ENCODE measurements around the gene IFTAP. TPM values are rescaled to one million over a fixed set of nuclear protein-coding genes. Genes with fewer than 3 reads are reported as not detected.
A peak's percentile ranks its signal among the peaks of the same experiment; 100 is the strongest.
"Not testable (repeated sequence)": the region's sequence is repeated elsewhere in the genome, so short reads cannot be mapped to it uniquely, and the experiment has no call there.

The IFTAP gene, protein sequence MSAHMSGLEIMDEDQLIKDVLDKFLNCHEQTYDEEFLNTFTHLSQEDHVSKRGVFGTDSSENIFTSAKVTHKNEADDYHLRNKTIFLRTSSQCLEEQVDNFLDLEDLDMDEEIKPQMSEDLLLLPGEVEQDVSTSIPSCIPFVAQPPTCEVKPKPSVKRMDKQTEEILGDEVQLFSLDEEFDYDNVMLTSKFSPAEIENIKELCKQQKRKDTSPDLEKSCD
- 1 to 10 TPM in 1 of 2 donors, under 1 TPM in 1; 0.89 to 2.2 TPM for total RNA-seq

- Mint-ChIP-seq H3K27ac (no peak within 1 kb of the TSS), H3K9me3 (no peaks in the 10 kb centered on the region), H3K4me3 (peak within 1 kb of the TSS; percentile 85), H3K27me3 (peaks cover 24 to 44% of the 10 kb centered on the region in 2 donors), H3K36me3 (no peaks in the 10 kb centered on the region), H3K4me1 (ENCODE audit: low read depth in 2 of 2) (peaks cover 6 to 11% of the 10 kb centered on the region in 2 donors)
- ATAC-seq (peak; percentile 71 to 81), DNase-seq (ENCODE audit: low spot score) (no peak)
These were observed at the start of gene IFTAP for GRCh38 chr11:36594316-36594989. TSS of gene IFTAP (plus strand) at chr11:36594502. CDS start at chr11:36610104, 15,602 bp downstream.

DNA sequence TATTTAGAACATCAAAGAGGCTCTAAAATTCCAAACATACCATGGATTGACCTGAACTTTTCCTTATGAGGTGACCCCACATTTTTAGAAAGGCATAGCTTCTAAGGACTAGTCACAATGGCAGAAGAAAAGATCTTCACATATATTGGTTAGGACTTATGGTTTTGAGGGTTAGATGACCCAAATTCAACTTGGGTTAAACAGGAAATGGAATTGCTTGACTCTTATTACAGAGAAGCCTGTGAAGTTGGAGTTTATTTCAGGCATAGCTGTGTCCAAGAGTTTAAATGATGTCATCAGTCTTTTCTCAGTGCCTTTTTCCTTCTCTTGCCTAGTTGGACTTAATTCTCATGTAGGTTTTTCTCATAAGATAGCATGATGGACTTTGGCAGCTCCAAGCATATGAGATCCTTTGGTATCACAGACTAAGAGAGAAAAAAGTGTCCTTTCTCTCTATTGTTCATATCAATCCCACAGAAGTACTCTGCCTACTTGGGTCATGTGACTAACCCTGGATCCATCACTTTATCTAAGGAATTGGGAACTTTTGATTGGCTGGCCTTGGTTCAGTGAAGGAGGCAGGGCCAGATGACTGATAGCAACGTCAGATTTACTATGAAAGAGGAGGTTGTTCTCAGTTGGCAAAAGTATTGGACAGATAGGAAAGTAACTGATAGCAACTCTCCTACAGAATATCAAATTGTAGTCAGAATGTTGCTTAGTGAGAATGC lies 43.8 kb upstream of the IFTAP start:
- Mint-ChIP-seq H3K9me3 (peaks cover 4% of the 10 kb centered on the region), H3K4me1 (ENCODE audit: low read depth in 2 of 2) (peaks cover 23% of the 10 kb centered on the region in 2 donors), H3K4me3 (peak overlapping the region; percentile 28), H3K27me3 (peaks cover 0 to 6% of the 10 kb centered on the region in 2 donors), H3K27ac (peak overlapping the region; percentile 30 to 56), H3K36me3 (peaks cover 6% of the 10 kb centered on the region)
- DNase-seq (ENCODE audit: low spot score) (no peak), ATAC-seq (no peak)

- peaks cover 28 to 37% of the 10 kb centered on the region in 2 donors for H3K4me1 Mint-ChIP-seq (ENCODE audit: low read depth in 2 of 2)
- not testable (repeated sequence) for H3K27me3 Mint-ChIP-seq; DNase-seq (ENCODE audit: low spot score); H3K36me3 Mint-ChIP-seq; H3K4me3 Mint-ChIP-seq; H3K9me3 Mint-ChIP-seq; ATAC-seq
- H3K27ac Mint-ChIP-seq = peak overlapping the region; percentile 58 to 82
These were observed 36.9 kb upstream of the IFTAP start for GRCh38 chr11:36557390-36557789.

GRCh38 chr11:36557991-36558390 lies 36.3 kb upstream of the IFTAP start:
- DNase-seq (ENCODE audit: low spot score) (no peak), ATAC-seq (no peak)
- Mint-ChIP-seq H3K4me1 (ENCODE audit: low read depth in 2 of 2) (peaks cover 28 to 37% of the 10 kb centered on the region in 2 donors), H3K36me3 (no peaks in the 10 kb centered on the region), H3K27ac (peak overlapping the region; percentile 58 to 82), H3K27me3 (no peaks in the 10 kb centered on the region), H3K4me3 (peak overlapping the region; percentile 77), H3K9me3 (peaks cover 4% of the 10 kb centered on the region)

GRCh38 chr11:36558571-36559413 lies 35.5 kb upstream of the IFTAP start:
- H3K4me1 Mint-ChIP-seq (ENCODE audit: low read depth in 2 of 2) = peaks cover 28 to 37% of the 10 kb centered on the region in 2 donors
- H3K4me3 Mint-ChIP-seq = peak overlapping the region; percentile 77
- ATAC-seq = peak; percentile 82 to 89
- H3K36me3 Mint-ChIP-seq = no peaks in the 10 kb centered on the region
- H3K27ac Mint-ChIP-seq = peak overlapping the region; percentile 58 to 82
- no peaks in the 10 kb centered on the region for H3K27me3 Mint-ChIP-seq
- peaks cover 4% of the 10 kb centered on the region for H3K9me3 Mint-ChIP-seq
- no peak for DNase-seq (ENCODE audit: low spot score)

- Mint-ChIP-seq H3K4me3 (peak overlapping the region; percentile 60), H3K9me3 (peaks cover 4% of the 10 kb centered on the region), H3K36me3 (no peaks in the 10 kb centered on the region), H3K27me3 (peaks cover 0 to 14% of the 10 kb centered on the region in 2 donors), H3K27ac (peak overlapping the region in 1 of 2 donors; percentile 55), H3K4me1 (ENCODE audit: low read depth in 2 of 2) (peaks cover 22 to 24% of the 10 kb centered on the region in 2 donors)
- DNase-seq (ENCODE audit: low spot score) = no peak
- ATAC-seq = no peak
These were observed 29.8 kb upstream of the IFTAP start for GRCh38 chr11:36564376-36565030.

GRCh38 chr11:36565031-36565610 lies 29.2 kb upstream of the IFTAP start:
- Mint-ChIP-seq H3K4me1 (ENCODE audit: low read depth in 2 of 2) (peaks cover 15 to 18% of the 10 kb centered on the region in 2 donors), H3K27me3 (peaks cover 0 to 14% of the 10 kb centered on the region in 2 donors), H3K9me3 (no peaks in the 10 kb centered on the region), H3K4me3 (no peak overlapping the region), H3K36me3 (no peaks in the 10 kb centered on the region), H3K27ac (no peak overlapping the region)
- ATAC-seq = no peak
- DNase-seq (ENCODE audit: low spot score) = no peak

GRCh38 chr11:36566407-36567053 lies 27.8 kb upstream of the IFTAP start:
- Mint-ChIP-seq H3K27me3 (peaks cover 0 to 18% of the 10 kb centered on the region in 2 donors), H3K4me3 (no peak overlapping the region), H3K9me3 (no peaks in the 10 kb centered on the region), H3K4me1 (ENCODE audit: low read depth in 2 of 2) (peaks cover 9% of the 10 kb centered on the region in 2 donors), H3K36me3 (no peaks in the 10 kb centered on the region), H3K27ac (no peak overlapping the region)
- ATAC-seq (no peak), DNase-seq (ENCODE audit: low spot score) (no peak)

GRCh38 chr11:36567694-36568093 lies 26.6 kb upstream of the IFTAP start, which contains the start of gene RAG1:
TSS of gene RAG1 (plus strand) at chr11:36568007. CDS start at chr11:36573305, 5,298 bp downstream.
- H3K4me3 Mint-ChIP-seq = no peak within 1 kb of the TSS

DNA sequence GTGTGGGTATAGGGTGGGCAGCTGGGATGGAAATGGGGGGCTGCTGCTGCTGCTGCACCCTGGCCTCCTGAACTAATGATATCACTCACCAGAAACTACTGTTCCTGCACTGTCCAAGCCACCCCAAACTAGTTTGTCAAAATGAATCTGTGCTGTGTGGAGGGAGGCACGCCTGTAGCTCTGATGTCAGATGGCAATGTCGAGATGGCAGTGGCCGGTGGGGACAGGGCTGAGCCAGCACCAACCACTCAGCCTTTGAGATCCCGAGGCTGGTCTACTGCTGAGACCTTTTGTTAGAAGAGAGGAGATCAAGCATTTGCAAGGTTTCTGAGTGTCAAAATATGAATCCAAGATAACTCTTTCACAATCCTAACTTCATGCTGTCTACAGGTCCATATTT lies 25.2 kb upstream of the IFTAP start:
- peaks cover 7 to 8% of the 10 kb centered on the region in 2 donors for H3K4me1 Mint-ChIP-seq (ENCODE audit: low read depth in 2 of 2)
- no peaks in the 10 kb centered on the region for H3K9me3 Mint-ChIP-seq
- H3K27ac Mint-ChIP-seq = no peak overlapping the region
- ATAC-seq = no peak
- no peak overlapping the region for H3K4me3 Mint-ChIP-seq
- peaks cover 5 to 17% of the 10 kb centered on the region in 2 donors for H3K27me3 Mint-ChIP-seq
- no peak for DNase-seq (ENCODE audit: low spot score)
- no peaks in the 10 kb centered on the region for H3K36me3 Mint-ChIP-seq

More at GRCh38 chr11:36567694-36568093, 26.6 kb upstream of the IFTAP start, which contains the start of gene RAG1:
- Mint-ChIP-seq H3K9me3 (no peaks in the 10 kb centered on the region), H3K4me1 (ENCODE audit: low read depth in 2 of 2) (peaks cover 9% of the 10 kb centered on the region in 2 donors), H3K36me3 (no peaks in the 10 kb centered on the region), H3K27me3 (peaks cover 5 to 18% of the 10 kb centered on the region in 2 donors), H3K27ac (no peak within 1 kb of the TSS)
- ATAC-seq (no peak), DNase-seq (ENCODE audit: low spot score) (no peak)

- H3K4me3 Mint-ChIP-seq = no peak overlapping the region
- peaks cover 4 to 5% of the 10 kb centered on the region in 2 donors for H3K27me3 Mint-ChIP-seq
- no peaks in the 10 kb centered on the region for H3K36me3 Mint-ChIP-seq
These were observed 19.8 kb upstream of the IFTAP start for GRCh38 chr11:36574486-36574885.

DNA sequence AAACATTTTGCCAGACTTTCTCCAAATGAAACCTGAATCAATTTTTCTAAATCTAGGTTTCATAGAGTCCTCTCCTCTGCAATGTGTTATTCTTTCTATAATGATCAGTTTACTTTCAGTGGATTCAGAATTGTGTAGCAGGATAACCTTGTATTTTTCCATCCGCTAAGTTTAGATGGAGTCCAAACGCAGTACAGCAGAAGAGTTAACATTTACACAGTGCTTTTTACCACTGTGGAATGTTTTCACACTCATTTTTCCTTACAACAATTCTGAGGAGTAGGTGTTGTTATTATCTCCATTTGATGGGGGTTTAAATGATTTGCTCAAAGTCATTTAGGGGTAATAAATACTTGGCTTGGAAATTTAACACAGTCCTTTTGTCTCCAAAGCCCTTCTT lies 16.9 kb upstream of the IFTAP start:
- H3K27me3 Mint-ChIP-seq = no peaks in the 10 kb centered on the region
- no peaks in the 10 kb centered on the region for H3K9me3 Mint-ChIP-seq
- H3K27ac Mint-ChIP-seq = no peak overlapping the region
- DNase-seq (ENCODE audit: low spot score) (no peak), ATAC-seq (no peak)
- H3K4me1 Mint-ChIP-seq (ENCODE audit: low read depth in 2 of 2) = no peaks in the 10 kb centered on the region
- no peaks in the 10 kb centered on the region for H3K36me3 Mint-ChIP-seq
- H3K4me3 Mint-ChIP-seq = no peak overlapping the region

More at GRCh38 chr11:36574486-36574885, 19.8 kb upstream of the IFTAP start:
- DNase-seq (ENCODE audit: low spot score) (no peak), ATAC-seq (no peak)
- Mint-ChIP-seq H3K4me1 (ENCODE audit: low read depth in 2 of 2) (no peaks in the 10 kb centered on the region), H3K9me3 (no peaks in the 10 kb centered on the region), H3K27ac (no peak overlapping the region)
